Activated CD4-positive, alpha-beta T cell treated with anti-CD3 and anti-CD28 coated beads, Interleukin-2, amount 50 U/mL, for 4 hours (primary cell): ENCODE data around the gene RILP.
A peak's percentile ranks its signal among the peaks of the same experiment; 100 is the strongest.

ENCODE experiments used
- DNase-seq, 2 experiments: peaks; one replicate each; pipeline ENCODE4 v3.0.0-alpha.2; 2020

The RILP gene

GRCh38 chr17:1627982-1628855 lies 21.4 kb downstream of the RILP start, which contains the start of gene SLC43A2:
SLC43A2 (minus strand) TSS chr17:1628834; CDS start chr17:1627874, 960 bp downstream.
- peak; percentile 55 to 60 for DNase-seq

- no peak for DNase-seq
Observed at GRCh38 chr17:1627182-1627981, 22.3 kb downstream of the RILP start.

- no peak for DNase-seq
Observed at GRCh38 chr17:1626333-1626732, 23.3 kb downstream of the RILP start.

- DNase-seq = no peak
Observed at GRCh38 chr17:1625581-1625980, 24.1 kb downstream of the RILP start.

- DNase-seq = no peak
Observed at GRCh38 chr17:1625053-1625452, 24.6 kb downstream of the RILP start.

- no peak for DNase-seq
Observed at GRCh38 chr17:1624650-1625049, 25.0 kb downstream of the RILP start.

GRCh38 chr17:1623057-1623630 lies 26.5 kb downstream of the RILP start:
- no peak for DNase-seq

- DNase-seq = no peak
Observed at GRCh38 chr17:1621273-1621954, 28.3 kb downstream of the RILP start.

- no peak for DNase-seq
Observed at GRCh38 chr17:1620486-1620885, 29.2 kb downstream of the RILP start.

GRCh38 chr17:1617620-1618174 lies 32.0 kb downstream of the RILP start:
- DNase-seq = no peak

- no peak for DNase-seq
Observed at GRCh38 chr17:1616101-1616500, 33.6 kb downstream of the RILP start.

- DNase-seq = no peak
Observed at GRCh38 chr17:1612400-1612799, 37.3 kb downstream of the RILP start.

GRCh38 chr17:1611715-1612114 lies 38.0 kb downstream of the RILP start:
- no peak for DNase-seq

GRCh38 chr17:1608676-1609075 lies 41.0 kb downstream of the RILP start:
- DNase-seq = no peak

- no peak for DNase-seq
Observed at GRCh38 chr17:1607971-1608320, 41.7 kb downstream of the RILP start.

- DNase-seq = no peak
Observed at GRCh38 chr17:1606352-1606985, 43.2 kb downstream of the RILP start.

GRCh38 chr17:1605681-1606351 lies 43.9 kb downstream of the RILP start:
- DNase-seq = no peak

- DNase-seq = no peak
Observed at GRCh38 chr17:1604831-1605528, 44.7 kb downstream of the RILP start.

- DNase-seq = no peak
Observed at GRCh38 chr17:1601571-1601970, 48.1 kb downstream of the RILP start.

- DNase-seq = no peak
Observed at GRCh38 chr17:1598399-1599095, 51.1 kb downstream of the RILP start.
